ENCODE data around the gene VAV2.

VAV2 gene

GRCh38 chr9:133830711-133831110 is 161.4 kb downstream of the VAV2 start:
- TF ChIP-seq CTCF (IDR thresholded peaks at IDR 0.05; ENCODE audit: insufficient read depth, low read depth, low read length, missing control alignments), result no peak
- no peak for DNase-seq (ENCODE audit: low read depth)
- H3K4me3 ChIP-seq (ENCODE audit: low read length), result no peak overlapping the region

GRCh38 chr9:133830310-133830709 is 161.8 kb downstream of the VAV2 start:
- DNase-seq (ENCODE audit: low read depth), result no peak
- TF ChIP-seq CTCF (IDR thresholded peaks at IDR 0.05; ENCODE audit: insufficient read depth, low read depth, low read length, missing control alignments), result no peak
- no peak overlapping the region for H3K4me3 ChIP-seq (ENCODE audit: low read length)

GRCh38 chr9:133828338-133828997 is 163.7 kb downstream of the VAV2 start:
- no peak for TF ChIP-seq CTCF (IDR thresholded peaks at IDR 0.05; ENCODE audit: insufficient read depth, low read depth, low read length, missing control alignments)
- H3K4me3 ChIP-seq (ENCODE audit: low read length), result no peak overlapping the region
- no peak for DNase-seq (ENCODE audit: low read depth)

GRCh38 chr9:133826289-133827085 is 165.6 kb downstream of the VAV2 start:
- no peak for TF ChIP-seq CTCF (IDR thresholded peaks at IDR 0.05; ENCODE audit: insufficient read depth, low read depth, low read length, missing control alignments)
- no peak for DNase-seq (ENCODE audit: low read depth)
- no peak overlapping the region for H3K4me3 ChIP-seq (ENCODE audit: low read length)

GRCh38 chr9:133825555-133826218 is 166.4 kb downstream of the VAV2 start:
- H3K4me3 ChIP-seq (ENCODE audit: low read length), result no peak overlapping the region
- no peak for TF ChIP-seq CTCF (IDR thresholded peaks at IDR 0.05; ENCODE audit: insufficient read depth, low read depth, low read length, missing control alignments)
- DNase-seq (ENCODE audit: low read depth), result peak; percentile 23

- H3K4me3 ChIP-seq (ENCODE audit: low read length), result no peak overlapping the region
- no peak for TF ChIP-seq CTCF (IDR thresholded peaks at IDR 0.05; ENCODE audit: insufficient read depth, low read depth, low read length, missing control alignments)
- no peak for DNase-seq (ENCODE audit: low read depth)
Observed at GRCh38 chr9:133824802-133825186, 167.3 kb downstream of the VAV2 start.
